Sigmoid colon (tissue), 4 donors: ENCODE results near the gene FAM168A.

Experiments used
- CTCF ChIP-seq, 4 experiments: fragments of 450-650 bp in 3 of 4; fragments of 200-600 bp in 1 of 4; IDR thresholded peaks; one replicate each; pipeline ENCODE4 v1.5.1; 2016 to 2019; ENCODE audit warnings: antibody characterized with exemption in 4 of 4, mild to moderate bottlenecking in 3 of 4, moderate library complexity in 2 of 4
- POLR2A ChIP-seq, 2 donors: fragments of 450-650 bp; IDR thresholded peaks; one replicate each; pipeline ENCODE4 v1.6.1; 2016; ENCODE audit warnings: antibody characterized with exemption in 2 of 2, mild to moderate bottlenecking in 2 of 2, moderate library complexity in 2 of 2
- POLR2AphosphoS5 ChIP-seq, 4 donors: sonication (generic); formaldehyde crosslinking; IDR thresholded peaks; one replicate each; pipeline ENCODE4 v1.6.1; 2017; ENCODE audit warnings: antibody characterized with exemption in 4 of 4

GRCh38 chr11:73430326-73430725 is 167.6 kb downstream of the FAM168A start:
- TF ChIP-seq CTCF (IDR thresholded peaks at IDR 0.05) = no peak
- no peak for TF ChIP-seq POLR2AphosphoS5 (IDR thresholded peaks at IDR 0.05)
- TF ChIP-seq POLR2A (IDR thresholded peaks at IDR 0.05) = no peak
